Transverse colon (tissue), 3 donors: ENCODE results near the gene NXPE4.
"Not testable (repeated sequence)": the region's sequence is repeated elsewhere in the genome, so short reads cannot be mapped to it uniquely, and the experiment has no call there.

Experiments
- CTCF ChIP-seq, 5 experiments: fragments of 200-600 bp in 3 of 5; fragments of 450-650 bp in 2 of 5; sonication (generic) in 3 of 5; IDR thresholded peaks; 1 replicate in 2 of 5; 2 replicates in 3 of 5; pipeline ENCODE4 v1.5.1; 2016 to 2017; ENCODE audit warnings: antibody characterized with exemption in 5 of 5, inconsistent platforms in 3 of 5, mild to moderate bottlenecking in 2 of 5, moderate library complexity in 1 of 5
- EP300 ChIP-seq: sonication (generic); formaldehyde crosslinking; IDR thresholded peaks from one replicate; pipeline ENCODE4 v1.6.1; 2017; ENCODE audit warnings: antibody characterized with exemption, low read depth
- POLR2A ChIP-seq: fragments of 450-650 bp; IDR thresholded peaks from one replicate; pipeline ENCODE4 v1.6.1; 2016; ENCODE audit warnings: antibody characterized with exemption, mild to moderate bottlenecking, moderate library complexity

- TF ChIP-seq CTCF (IDR thresholded peaks at IDR 0.05); POLR2A; EP300: not testable (repeated sequence)
These were observed 7.6 kb upstream of the NXPE4 start for GRCh38 chr11:114603151-114603550.
